Activated B cell treated with CpG ODN at 0.5 μM for 24 hours (primary cell): ENCODE measurements around the gene C17orf100. TPM values are rescaled to one million over a fixed set of nuclear protein-coding genes. Genes with fewer than 3 reads are reported as not detected.
"Not testable (repeated sequence)": the region's sequence is repeated elsewhere in the genome, so short reads cannot be mapped to it uniquely, and the experiment has no call there.

Source experiments
- ATAC-seq: fragments of 200-7000 bp; cut with Tn5 transposase; one replicate; pipeline ENCODE4 v1.10.0; 2021; ENCODE audit warnings: low read depth, mild to moderate bottlenecking, moderate library complexity
- CTCF ChIA-PET: fragments of 350-600 bp; sonication (Branson Sonifier 250); formaldehyde crosslinking; loops from one replicate; lab custom pipeline; 2021; ENCODE audit warnings: antibody characterized with exemption; lab: Charles Lee
- POLR2A ChIA-PET: fragments of 350-600 bp; sonication (Branson Sonifier 250); formaldehyde crosslinking; loops from one replicate; lab custom pipeline; 2021; ENCODE audit warnings: antibody characterized with exemption; lab: Charles Lee
- DNase-seq: peaks from one replicate; pipeline ENCODE4 v3.0.0; 2022
- H3K27ac Mint-ChIP-seq: one replicate; pipeline ENCODE4 v1.8.0; 2020; ENCODE audit warnings: mixed read lengths
- H3K27me3 Mint-ChIP-seq: one replicate; pipeline ENCODE4 v1.8.0; 2021; ENCODE audit warnings: mixed read lengths
- H3K36me3 Mint-ChIP-seq: one replicate; pipeline ENCODE4 v1.8.0; 2021; ENCODE audit warnings: low read depth, mixed read lengths
- H3K4me1 Mint-ChIP-seq: one replicate; pipeline ENCODE4 v1.8.0; 2021; ENCODE audit warnings: mixed read lengths
- H3K4me3 Mint-ChIP-seq: one replicate; pipeline ENCODE4 v1.8.0; 2020; ENCODE audit warnings: mild to moderate bottlenecking, mixed read lengths
- H3K9me3 Mint-ChIP-seq: one replicate; pipeline ENCODE4 v1.8.0; 2020; ENCODE audit warnings: mixed read lengths
- intact Hi-C: fragments of 100-400 bp; cut with micrococcal nuclease; formaldehyde crosslinking; loops from one replicate; pipeline ENCODE4 v1.15.1; 2024
- total RNA-seq: library from RNA; stranded (reverse); gene quantifications from 2 replicates; pipeline ENCODE4 v1.2.3, GENCODE V29; 2022
- TF ChIP-seq, protein P1 (sequence below): fragments of 200-600 bp; IDR thresholded peaks from one replicate; pipeline ENCODE4 v1.8.0; 2022; ENCODE audit warnings: antibody characterized with exemption, mild to moderate bottlenecking

The C17orf100 gene
- total RNA-seq, 1 donor from 2014 or later, result 3.5 TPM

- H3K36me3 Mint-ChIP-seq, result peaks cover 70% of the 10 kb centered on the region
- H3K27ac Mint-ChIP-seq, result no peak overlapping the region
- no peak for ATAC-seq
- CTCF ChIA-PET, result interaction anchor here (1.9 kb wide), 1 partner anchor 176 kb away, joined by 12 read pairs; no protein-coding TSS in a partner anchor
- intact Hi-C loops, result loop anchor here (10.0 kb wide), 1 partner anchor 1063 kb away; the partner anchor contains the start of gene NLRP1
- TF ChIP-seq, protein P1, sequence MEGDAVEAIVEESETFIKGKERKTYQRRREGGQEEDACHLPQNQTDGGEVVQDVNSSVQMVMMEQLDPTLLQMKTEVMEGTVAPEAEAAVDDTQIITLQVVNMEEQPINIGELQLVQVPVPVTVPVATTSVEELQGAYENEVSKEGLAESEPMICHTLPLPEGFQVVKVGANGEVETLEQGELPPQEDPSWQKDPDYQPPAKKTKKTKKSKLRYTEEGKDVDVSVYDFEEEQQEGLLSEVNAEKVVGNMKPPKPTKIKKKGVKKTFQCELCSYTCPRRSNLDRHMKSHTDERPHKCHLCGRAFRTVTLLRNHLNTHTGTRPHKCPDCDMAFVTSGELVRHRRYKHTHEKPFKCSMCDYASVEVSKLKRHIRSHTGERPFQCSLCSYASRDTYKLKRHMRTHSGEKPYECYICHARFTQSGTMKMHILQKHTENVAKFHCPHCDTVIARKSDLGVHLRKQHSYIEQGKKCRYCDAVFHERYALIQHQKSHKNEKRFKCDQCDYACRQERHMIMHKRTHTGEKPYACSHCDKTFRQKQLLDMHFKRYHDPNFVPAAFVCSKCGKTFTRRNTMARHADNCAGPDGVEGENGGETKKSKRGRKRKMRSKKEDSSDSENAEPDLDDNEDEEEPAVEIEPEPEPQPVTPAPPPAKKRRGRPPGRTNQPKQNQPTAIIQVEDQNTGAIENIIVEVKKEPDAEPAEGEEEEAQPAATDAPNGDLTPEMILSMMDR, result no peak
- no peak for DNase-seq
- POLR2A ChIA-PET, result no interaction called here
- no peaks in the 10 kb centered on the region for H3K9me3 Mint-ChIP-seq
- H3K27me3 Mint-ChIP-seq, result no peaks in the 10 kb centered on the region
- H3K4me3 Mint-ChIP-seq, result no peak overlapping the region
- peaks cover 52% of the 10 kb centered on the region for H3K4me1 Mint-ChIP-seq
Observed at GRCh38 chr17:6648181-6648580, 3.4 kb upstream of the C17orf100 start.

DNA sequence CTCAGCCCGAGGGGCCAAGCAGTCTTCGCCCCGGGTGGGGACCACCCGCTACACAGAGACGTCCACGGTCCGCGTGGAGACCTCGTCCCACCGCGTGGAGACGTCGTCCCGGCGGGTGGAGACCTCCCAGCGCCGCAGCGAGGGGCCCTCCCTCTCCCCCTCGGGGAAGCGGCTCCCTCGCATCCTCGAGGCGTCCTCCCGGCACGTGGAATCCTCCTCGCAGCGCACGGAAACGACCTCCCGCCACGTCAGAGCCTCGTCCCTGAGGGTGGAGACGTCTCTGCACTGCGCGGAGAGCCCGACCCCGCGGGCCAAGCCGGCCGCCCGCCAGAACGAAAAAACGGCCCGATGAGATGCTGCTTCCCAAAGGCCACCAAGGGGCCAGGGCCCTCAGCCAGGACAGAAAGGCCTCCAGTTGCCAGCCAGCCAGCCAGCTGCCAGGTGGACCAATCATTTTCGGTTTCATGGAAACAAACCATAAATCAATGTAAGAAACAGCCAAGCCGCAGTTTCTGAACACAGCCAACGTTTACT is 424 bp downstream of the C17orf100 start:
- Mint-ChIP-seq H3K36me3 (peaks cover 35% of the 10 kb centered on the region), H3K9me3 (no peaks in the 10 kb centered on the region), H3K27ac (peak overlapping the region; percentile 24), H3K27me3 (no peaks in the 10 kb centered on the region), H3K4me3 (peak overlapping the region; percentile 100), H3K4me1 (peaks cover 68% of the 10 kb centered on the region)
- DNase-seq (no peak), ATAC-seq (peak; percentile 18)
- ChIA-PET POLR2A (interaction anchor here (1.8 to 1.9 kb wide), 2 partner anchors 9 to 11 kb away, joined by 7 to 28 read pairs; partner anchors contain the start of genes KIAA0753 and TXNDC17), CTCF (no interaction called here)
- intact Hi-C loops, result loop anchor here (1.0 to 5.0 kb wide), 3 partner anchors 12 to 1205 kb away; partner anchors contain the start of genes CYB5D1, KIAA0753, NAA38 and TMEM88
- TF ChIP-seq, protein P1, result no peak

DNA sequence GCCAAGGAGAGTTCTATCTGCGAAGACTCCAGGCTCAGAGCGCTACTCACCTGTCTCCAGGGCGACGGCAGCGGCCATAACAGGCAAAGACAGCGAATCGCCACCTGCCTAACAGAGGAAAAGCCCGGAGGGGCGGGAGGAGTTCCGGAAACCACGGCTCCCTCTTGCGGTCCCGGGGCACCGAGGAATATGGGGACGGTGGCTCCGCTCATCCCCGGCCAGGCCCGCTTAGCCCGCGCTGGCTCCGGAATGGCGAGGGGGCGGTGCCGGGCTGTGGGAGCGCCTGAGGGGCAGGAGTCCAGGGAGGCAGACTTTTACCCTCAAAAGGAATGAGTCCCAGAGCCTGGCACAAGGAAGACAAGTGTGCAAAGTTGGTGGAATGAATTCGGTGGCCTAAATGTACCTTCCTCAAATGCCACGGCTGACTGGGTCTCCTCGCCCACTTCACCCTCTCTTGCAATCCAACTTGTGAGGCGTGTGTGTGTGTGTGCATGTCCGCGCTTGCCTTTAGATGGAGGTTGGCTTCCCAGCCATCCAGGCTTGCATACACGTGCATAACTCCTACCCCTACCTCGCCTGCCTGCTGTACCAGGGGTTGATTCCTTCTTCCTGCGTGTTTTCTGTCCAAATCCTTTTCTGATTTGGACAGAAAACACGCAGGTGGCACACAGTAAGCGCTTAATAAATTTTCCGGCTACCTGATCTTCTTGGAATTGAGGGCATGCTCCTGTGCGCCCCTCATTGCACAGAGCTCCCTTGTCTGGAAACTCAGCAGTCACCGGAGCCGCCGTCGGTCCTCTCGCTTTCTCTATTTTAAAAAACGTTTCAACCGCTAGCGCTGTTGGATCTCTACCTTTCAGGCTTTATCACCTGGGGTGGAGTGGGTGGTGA is 3.5 kb downstream of the C17orf100 start:
- intact Hi-C loops, result loop anchor here (5.0 kb wide), 1 partner anchor 1202 kb away; the partner anchor contains the start of genes CYB5D1, NAA38 and TMEM88
- Mint-ChIP-seq H3K9me3 (no peaks in the 10 kb centered on the region), H3K36me3 (peaks cover 8% of the 10 kb centered on the region), H3K4me1 (peaks cover 66% of the 10 kb centered on the region), H3K4me3 (peak overlapping the region; percentile 72), H3K27me3 (no peaks in the 10 kb centered on the region), H3K27ac (no peak overlapping the region)
- ChIA-PET POLR2A (interaction anchor here (1.0 kb wide), 1 partner anchor 14 kb away, joined by 3 read pairs; the partner anchor contains the start of genes KIAA0753 and TXNDC17), CTCF (no interaction called here)
- TF ChIP-seq, protein P1, result no peak
- ATAC-seq (no peak), DNase-seq (no peak)

- CTCF ChIA-PET, H3K36me3 Mint-ChIP-seq: not testable (repeated sequence)
- peak overlapping the region; percentile 79 for H3K4me3 Mint-ChIP-seq
Observed at GRCh38 chr17:6655732-6656361, 4.3 kb downstream of the C17orf100 start.

GRCh38 chr17:6656797-6657632 is 5.5 kb downstream of the C17orf100 start:
- Mint-ChIP-seq H3K4me1 (peaks cover 73% of the 10 kb centered on the region), H3K27ac (peak overlapping the region; percentile 76), H3K4me3 (peak overlapping the region; percentile 88)
- DNase-seq, result peak; percentile 50
- H3K36me3 Mint-ChIP-seq, intact Hi-C loops, CTCF ChIA-PET, H3K9me3 Mint-ChIP-seq, H3K27me3 Mint-ChIP-seq: not testable (repeated sequence)
- POLR2A ChIA-PET, result interaction anchor here (1.2 kb wide), 1 partner anchor 16 kb away, joined by 10 read pairs; the partner anchor contains the start of genes KIAA0753 and TXNDC17
- ATAC-seq, result peak; percentile 73

More at GRCh38 chr17:6655732-6656361, 4.3 kb downstream of the C17orf100 start:
- ATAC-seq, H3K27ac Mint-ChIP-seq, H3K27me3 Mint-ChIP-seq, intact Hi-C loops, POLR2A ChIA-PET, H3K9me3 Mint-ChIP-seq, DNase-seq: not testable (repeated sequence)
- H3K4me1 Mint-ChIP-seq, result peaks cover 68% of the 10 kb centered on the region
